HL-60/S4 treated with retinoic acid at 250 ng/mL for 4 days and 3 days (cell line): ENCODE data around the gene RBM17.
"Not testable (repeated sequence)": the region's sequence is repeated elsewhere in the genome, so short reads cannot be mapped to it uniquely, and the experiment has no call there.

Source experiments
- in situ Hi-C: fragments of 300-500 bp; cut with MboI; formaldehyde crosslinking; loops from 2 replicates; pipeline ENCODE4 v1.7.0; 2022; ENCODE audit warnings: low sequenced_read_pairs

Gene RBM17

GRCh38 chr10:6055929-6056328 lies 32.9 kb upstream of the RBM17 start:
- in situ Hi-C loops, result no loop called here

DNA sequence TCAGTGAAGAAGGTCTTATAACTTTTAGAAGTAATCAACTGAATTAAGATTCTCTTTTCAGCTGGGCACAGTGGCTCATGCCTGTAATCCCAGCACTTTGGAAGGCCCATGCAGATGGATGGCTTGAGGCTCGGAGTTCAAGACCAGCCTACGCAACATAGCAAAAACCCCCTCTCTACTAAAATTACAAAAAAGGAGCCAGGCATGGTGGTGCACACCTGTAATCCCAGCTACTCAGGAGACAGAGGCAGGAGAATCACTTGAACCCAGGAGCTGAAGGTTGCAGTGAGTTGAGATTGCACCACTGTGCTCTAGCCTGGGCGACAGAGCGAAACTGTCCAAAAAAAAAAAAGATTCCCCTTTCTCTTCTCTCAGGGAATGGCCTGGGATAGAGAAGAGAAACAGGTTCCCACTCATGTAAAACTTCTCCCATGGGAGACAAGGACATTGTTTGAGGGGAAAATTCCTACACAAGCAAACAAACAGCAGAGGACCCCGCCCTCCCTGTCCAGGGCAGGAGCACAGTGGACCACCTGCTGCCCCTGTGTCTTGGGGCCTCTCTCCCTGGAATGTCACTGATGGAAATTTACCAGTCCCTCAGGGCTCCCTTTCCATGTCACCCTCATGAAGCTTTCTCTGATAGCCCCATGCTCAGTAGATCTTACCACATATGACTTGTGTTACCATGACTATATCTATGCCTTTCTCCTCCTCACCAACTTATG lies 32.3 kb upstream of the RBM17 start:
- in situ Hi-C loops, result no loop called here

DNA sequence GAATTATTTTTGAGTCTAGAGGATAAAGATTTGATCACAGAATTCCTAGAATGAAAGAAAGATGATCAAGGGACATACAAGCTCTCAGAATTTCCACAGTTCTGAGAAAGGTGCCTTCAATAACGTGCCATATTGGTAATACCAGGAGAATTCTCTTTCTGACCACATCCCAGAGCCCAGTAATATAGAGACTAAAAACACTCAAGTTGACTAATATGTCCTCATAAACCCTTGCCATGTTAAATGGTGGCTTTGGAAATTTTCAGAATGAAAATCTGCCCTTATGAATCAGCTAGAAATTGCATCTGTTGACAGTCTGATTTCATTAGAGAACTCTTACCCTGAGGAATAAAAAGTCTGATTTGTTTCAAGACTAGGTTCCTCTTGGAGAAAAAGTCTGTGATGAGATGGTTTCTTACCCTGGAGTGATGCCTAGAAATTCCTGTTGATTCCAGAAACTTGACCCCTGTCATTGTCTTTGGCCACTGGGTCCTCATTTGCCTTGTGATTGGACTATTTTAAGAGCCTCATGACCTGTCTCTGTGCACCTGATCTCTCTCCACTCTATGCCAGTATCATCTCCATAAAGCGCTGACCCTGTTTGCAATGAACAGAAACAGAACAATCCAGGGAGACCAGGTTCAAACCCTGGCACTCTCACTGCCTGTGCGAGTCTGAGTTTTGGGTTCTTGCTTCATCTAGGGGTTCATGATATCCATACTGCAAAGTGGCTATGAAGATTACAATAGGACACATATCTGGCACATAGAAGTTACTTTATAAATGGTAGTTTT lies 30.0 kb upstream of the RBM17 start:
- in situ Hi-C loops, result no loop called here

DNA sequence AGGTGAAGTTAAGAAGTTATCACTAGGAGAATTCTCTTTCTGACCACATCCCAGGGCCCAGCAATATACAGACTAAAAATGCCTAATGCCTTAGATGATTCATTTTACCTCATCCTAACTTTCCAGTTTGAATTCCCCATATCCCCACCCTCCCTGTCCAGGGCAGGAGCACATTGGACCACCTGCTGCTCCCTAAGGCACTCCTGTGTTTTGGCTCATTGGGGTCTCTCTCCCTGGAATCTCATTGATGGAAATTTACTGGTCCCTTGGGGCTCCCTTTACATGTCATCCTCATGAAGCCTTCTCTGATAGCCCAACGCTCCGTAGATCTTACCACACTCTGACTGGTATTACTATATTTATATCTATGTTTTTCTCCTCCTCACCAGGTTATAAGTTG lies 29.3 kb upstream of the RBM17 start:
- in situ Hi-C loops, result no loop called here

DNA sequence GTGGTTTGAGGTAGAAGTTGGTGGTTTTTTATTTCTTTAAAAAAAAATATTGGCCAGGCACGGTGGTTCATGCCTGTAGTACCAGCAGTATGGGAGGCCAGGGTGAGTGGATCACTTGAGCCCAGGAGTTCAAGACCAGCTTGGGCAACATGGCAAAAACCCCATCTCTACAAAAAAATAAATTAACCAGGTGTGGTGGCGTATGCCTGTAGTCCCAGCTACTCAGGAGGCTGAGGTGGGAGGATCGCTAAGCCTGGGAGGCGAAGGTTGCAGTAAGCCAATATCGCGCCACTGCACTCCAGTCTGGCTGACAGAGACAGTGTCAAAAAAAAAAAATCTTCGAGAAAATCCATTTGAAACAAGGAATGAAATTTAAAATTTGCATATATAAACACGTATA lies 27.8 kb upstream of the RBM17 start:
- in situ Hi-C loops, result no loop called here

DNA sequence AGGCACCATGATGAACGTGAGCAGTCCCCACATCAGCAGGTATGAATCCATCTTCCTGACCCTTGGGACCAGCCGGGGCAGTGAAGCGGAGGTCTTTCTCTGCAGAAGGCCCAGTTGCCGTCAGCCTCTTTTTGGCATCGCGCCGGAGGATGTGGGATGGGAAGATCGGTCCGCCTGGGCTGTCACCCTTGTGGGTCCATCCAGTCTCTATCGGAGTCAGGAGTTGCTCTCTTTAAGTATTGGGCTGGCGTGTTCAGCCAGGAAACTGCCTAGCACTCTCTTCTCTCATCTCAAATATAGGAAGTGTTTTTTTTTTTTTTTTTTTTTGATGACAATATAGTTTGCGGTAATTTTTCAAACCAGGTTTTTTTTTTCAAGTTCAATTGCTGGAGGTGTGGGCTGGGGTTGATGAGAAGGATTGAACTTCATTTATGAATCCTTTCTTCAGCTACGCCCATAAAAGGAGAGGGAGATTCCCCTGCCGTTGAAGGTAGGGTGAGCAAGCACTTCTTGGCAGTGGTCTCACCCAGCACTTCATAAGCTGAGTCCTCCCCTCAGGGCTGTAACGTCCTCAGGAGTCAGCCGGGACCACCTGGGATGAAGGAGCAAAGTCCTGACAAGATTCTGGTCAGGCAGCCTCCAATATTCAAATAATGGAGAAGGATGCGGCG lies 26.6 kb upstream of the RBM17 start, which contains the start of gene IL2RA:
Gene IL2RA, minus strand, starts transcription at position 267 of the 671 bp plus-strand sequence. Its CDS starts 216 bp downstream, at position 51.
- in situ Hi-C loops, result no loop called here

DNA sequence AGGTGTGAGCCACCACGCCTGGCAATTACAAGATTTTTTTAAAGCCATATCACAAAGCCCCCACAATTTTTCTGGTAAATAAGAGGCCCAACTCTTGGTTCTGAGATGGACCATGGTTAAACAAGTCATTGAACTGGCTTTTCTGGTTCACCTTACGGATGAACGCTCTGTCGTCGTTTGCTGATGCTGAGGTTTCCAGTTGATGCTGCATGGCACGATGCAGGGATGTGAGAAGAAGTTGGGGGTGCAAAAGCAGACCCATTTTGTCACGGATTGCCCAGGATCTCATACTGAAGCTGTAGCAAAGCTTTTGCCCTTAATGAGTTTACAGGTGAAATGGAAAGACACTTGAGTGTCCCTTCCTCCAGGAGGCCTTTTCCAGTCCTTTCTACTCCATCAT lies 24.7 kb upstream of the RBM17 start:
- in situ Hi-C loops, result no loop called here

DNA sequence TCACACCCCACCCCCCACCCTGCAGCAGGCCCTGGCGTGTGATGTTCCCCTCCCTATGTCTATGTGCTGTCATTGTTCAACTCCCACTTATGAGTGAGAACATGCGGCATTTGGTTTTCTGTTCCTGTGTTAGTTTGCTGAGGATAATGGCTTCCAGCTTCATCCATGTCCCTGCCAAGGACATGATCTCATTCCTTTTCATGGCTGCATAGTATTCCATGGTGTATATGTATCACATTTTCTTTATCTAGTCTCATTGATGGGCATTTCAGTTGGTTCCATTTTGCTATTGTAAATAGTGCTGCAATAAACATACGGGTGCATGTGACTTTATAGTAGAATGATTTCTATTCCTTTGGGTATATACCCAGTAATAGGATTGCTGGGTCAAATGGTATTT lies 24.1 kb upstream of the RBM17 start:
- in situ Hi-C loops, result not testable (repeated sequence)

DNA sequence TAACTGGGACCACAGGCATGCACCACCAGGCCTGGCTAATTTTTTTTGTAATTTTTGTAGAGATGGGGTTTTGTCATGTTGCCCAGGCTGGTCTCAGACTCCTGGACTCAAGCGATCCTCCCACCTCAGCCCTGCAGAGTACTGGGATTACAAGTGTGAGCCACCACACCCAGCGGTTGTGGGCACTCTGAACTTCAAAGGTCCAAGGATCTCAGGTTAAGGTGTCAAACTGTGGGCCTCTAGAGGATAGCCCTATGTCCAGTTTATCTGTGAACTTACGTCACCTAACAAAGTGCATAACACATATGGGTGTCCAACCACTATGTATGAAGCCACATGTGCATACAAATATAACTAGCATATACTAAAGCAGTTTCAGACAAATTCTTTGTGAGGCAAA lies 23.4 kb upstream of the RBM17 start:
- in situ Hi-C loops, result no loop called here

DNA sequence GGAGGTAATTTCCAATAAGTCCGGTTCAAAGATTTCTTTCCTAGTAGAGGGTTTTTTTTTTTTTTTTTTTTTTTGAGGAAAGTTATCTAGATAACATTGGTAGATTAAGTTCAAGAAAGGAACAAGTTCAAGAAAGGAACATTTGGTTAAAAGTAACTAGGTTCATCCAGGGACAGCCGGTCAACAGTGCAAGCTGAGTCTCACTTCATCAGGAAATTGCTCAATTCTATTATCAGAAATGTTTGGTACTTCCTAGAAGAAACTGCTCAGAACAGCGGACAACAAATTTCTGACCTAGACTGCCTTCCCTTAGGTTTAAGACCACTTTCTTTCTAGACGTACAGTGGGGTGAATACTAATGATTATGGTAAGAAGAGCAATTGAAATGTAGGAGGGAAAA lies 23.0 kb upstream of the RBM17 start:
- in situ Hi-C loops, result no loop called here

DNA sequence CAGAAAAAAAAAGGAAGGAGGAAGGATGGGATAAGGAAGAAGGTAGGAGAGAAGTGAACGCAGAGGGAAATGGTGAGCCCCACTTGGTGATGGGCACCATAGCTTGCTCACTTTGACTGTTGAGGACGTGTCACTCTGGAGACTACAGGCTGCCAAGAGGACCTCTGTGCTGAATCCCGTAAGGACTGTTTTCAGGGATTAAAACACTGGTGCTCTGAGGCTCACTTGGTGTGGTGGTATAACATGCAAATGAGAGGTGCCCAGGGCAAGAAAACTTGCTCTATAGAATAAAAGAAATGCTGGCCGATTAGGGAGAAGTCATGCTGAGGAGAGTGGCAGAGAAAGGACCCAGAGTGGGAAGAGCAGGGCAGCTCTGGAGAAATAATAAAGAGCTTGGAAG lies 21.4 kb upstream of the RBM17 start:
- in situ Hi-C loops, result no loop called here

DNA sequence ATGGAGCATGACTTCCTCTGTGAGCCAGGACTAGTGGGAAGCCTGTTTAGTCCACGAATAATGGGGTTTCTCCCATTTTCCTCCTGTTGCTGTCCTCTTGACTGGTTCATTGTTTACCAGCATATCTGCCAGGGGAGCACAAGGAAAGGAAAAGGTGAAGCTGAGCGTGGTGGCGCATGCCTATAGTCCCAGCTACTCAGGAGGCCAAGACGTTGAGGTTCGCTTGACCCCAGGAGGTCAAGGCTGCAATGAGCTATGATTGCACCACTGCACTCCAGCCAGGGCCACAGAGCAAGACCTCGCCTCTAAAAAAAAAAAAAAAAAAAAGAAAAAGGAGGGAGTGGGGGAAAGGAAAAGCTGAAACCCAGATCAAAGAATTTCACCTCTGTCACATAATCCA lies 20.8 kb upstream of the RBM17 start:
- in situ Hi-C loops, result no loop called here

- in situ Hi-C loops, result no loop called here
These were observed 20.4 kb upstream of the RBM17 start for GRCh38 chr10:6068422-6068821.

DNA sequence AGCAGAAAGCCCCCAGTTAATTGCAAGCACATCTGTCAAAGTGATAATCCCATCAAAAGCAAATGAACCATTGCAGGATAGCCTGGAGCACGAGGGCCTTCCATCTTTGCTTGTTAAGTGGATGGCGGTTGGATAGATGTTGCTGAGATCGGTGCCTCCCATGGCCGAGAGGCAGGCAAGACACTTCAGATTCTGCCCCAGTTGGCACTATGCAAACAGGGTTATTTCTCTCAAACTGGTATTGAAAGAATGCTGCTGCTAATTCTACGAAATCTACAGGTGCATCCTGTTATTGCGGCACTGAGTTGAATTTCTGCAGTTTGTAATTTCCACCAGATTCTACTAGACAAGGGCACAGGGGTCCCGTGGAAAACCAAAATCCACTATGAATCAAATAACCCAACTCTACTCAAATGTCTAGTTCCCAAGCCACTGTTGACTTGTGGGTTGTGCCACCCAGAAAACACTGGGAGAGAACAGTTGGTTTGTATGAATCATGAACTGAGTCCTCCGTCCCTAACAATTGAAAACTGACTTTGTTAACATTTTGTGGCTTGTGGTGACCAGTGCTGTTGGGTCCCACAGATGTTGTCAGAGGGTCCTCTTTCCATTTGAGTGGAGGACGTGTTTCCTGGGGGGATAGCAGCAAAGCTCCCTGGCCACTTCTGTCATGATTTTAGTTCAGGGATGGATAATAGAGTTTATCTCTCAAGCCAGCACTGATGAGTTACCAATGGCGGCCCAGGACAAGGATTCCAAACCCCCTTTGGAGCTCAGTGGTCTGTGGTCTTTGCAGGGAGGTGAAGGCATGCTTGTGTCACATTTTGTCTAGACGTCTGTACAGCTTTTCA lies 19.5 kb upstream of the RBM17 start:
- in situ Hi-C loops, result no loop called here

GRCh38 chr10:6070660-6071059 lies 18.2 kb upstream of the RBM17 start:
- in situ Hi-C loops, result no loop called here

GRCh38 chr10:6071181-6072175 lies 17.4 kb upstream of the RBM17 start:
- in situ Hi-C loops, result no loop called here

GRCh38 chr10:6072215-6072934 lies 16.5 kb upstream of the RBM17 start:
- in situ Hi-C loops, result no loop called here

GRCh38 chr10:6074489-6075301 lies 14.1 kb upstream of the RBM17 start:
- in situ Hi-C loops, result no loop called here
